Measurements from ENCODE around the gene PCDHA6.
"Not testable (repeated sequence)": the region's sequence is repeated elsewhere in the genome, so short reads cannot be mapped to it uniquely, and the experiment has no call there.

Gene PCDHA6

GRCh38 chr5:140827704-140828361 lies at the start of gene PCDHA6:
Gene PCDHA6, plus strand, starts transcription at chr5:140827960. Its CDS starts 132 bp downstream, at chr5:140828092.
- DNase-seq (ENCODE audit: low read depth in 1 of 2, low spot score in 1 of 2), result no peak

- no peak for DNase-seq (ENCODE audit: low read depth in 1 of 2, low spot score in 1 of 2)
Measured at GRCh38 chr5:140780512-140780911, 47.2 kb upstream of the PCDHA6 start.

- DNase-seq (ENCODE audit: low read depth in 1 of 2, low spot score in 1 of 2), result no peak
Measured at GRCh38 chr5:140785905-140786686, 41.7 kb upstream of the PCDHA6 start, which contains the start of gene PCDHA1. Gene PCDHA1, plus strand, starts transcription at chr5:140786140.

GRCh38 chr5:140787422-140787821 lies 40.3 kb upstream of the PCDHA6 start:
- not testable (repeated sequence) for DNase-seq (ENCODE audit: low read depth in 1 of 2, low spot score in 1 of 2)

- not testable (repeated sequence) for DNase-seq (ENCODE audit: low read depth in 1 of 2, low spot score in 1 of 2)
Measured at GRCh38 chr5:140787849-140788504, 39.8 kb upstream of the PCDHA6 start.

GRCh38 chr5:140791089-140791488 lies 36.7 kb upstream of the PCDHA6 start:
- DNase-seq (ENCODE audit: low read depth in 1 of 2, low spot score in 1 of 2), result no peak

- no peak for DNase-seq (ENCODE audit: low read depth in 1 of 2, low spot score in 1 of 2)
Measured at GRCh38 chr5:140794595-140795258, 33.0 kb upstream of the PCDHA6 start, which contains the start of gene PCDHA2. Gene PCDHA2, plus strand, starts transcription at chr5:140794852.

- no peak for DNase-seq (ENCODE audit: low read depth in 1 of 2, low spot score in 1 of 2)
Measured at GRCh38 chr5:140795259-140795641, 32.5 kb upstream of the PCDHA6 start.

GRCh38 chr5:140796072-140796717 lies 31.6 kb upstream of the PCDHA6 start:
- not testable (repeated sequence) for DNase-seq (ENCODE audit: low read depth in 1 of 2, low spot score in 1 of 2)

GRCh38 chr5:140796718-140797095 lies 31.1 kb upstream of the PCDHA6 start:
- no peak for DNase-seq (ENCODE audit: low read depth in 1 of 2, low spot score in 1 of 2)

- DNase-seq (ENCODE audit: low read depth in 1 of 2, low spot score in 1 of 2), result no peak
Measured at GRCh38 chr5:140800816-140801493, 26.8 kb upstream of the PCDHA6 start, which contains the start of gene PCDHA3. Gene PCDHA3, plus strand, starts transcription at chr5:140801057.

GRCh38 chr5:140801494-140801841 lies 26.3 kb upstream of the PCDHA6 start:
- no peak for DNase-seq (ENCODE audit: low read depth in 1 of 2, low spot score in 1 of 2)

- not testable (repeated sequence) for DNase-seq (ENCODE audit: low read depth in 1 of 2, low spot score in 1 of 2)
Measured at GRCh38 chr5:140802381-140802780, 25.4 kb upstream of the PCDHA6 start.

GRCh38 chr5:140802781-140803271 lies 24.9 kb upstream of the PCDHA6 start:
- no peak for DNase-seq (ENCODE audit: low read depth in 1 of 2, low spot score in 1 of 2)

- DNase-seq (ENCODE audit: low read depth in 1 of 2, low spot score in 1 of 2), result no peak
Measured at GRCh38 chr5:140806834-140807775, 20.7 kb upstream of the PCDHA6 start, which contains the start of gene PCDHA4. Gene PCDHA4, plus strand, starts transcription at chr5:140807068.

GRCh38 chr5:140808241-140808888 lies 19.4 kb upstream of the PCDHA6 start:
- DNase-seq (ENCODE audit: low read depth in 1 of 2, low spot score in 1 of 2), result not testable (repeated sequence)

- DNase-seq (ENCODE audit: low read depth in 1 of 2, low spot score in 1 of 2), result no peak
Measured at GRCh38 chr5:140808889-140809291, 18.9 kb upstream of the PCDHA6 start.
